Fibroblast of lung (primary cell): ENCODE measurements around the gene CAMTA1.

Experiments
- EZH2 ChIP-seq: IDR thresholded peaks from 2 replicates; pipeline ENCODE4 v1.5.1; 2012; ENCODE audit warnings: low read length, control low read depth, mild to moderate bottlenecking; ENCODE audit errors: missing control alignments
- TF ChIP-seq, protein P1 (sequence below), 2 donors: IDR thresholded peaks in 1 of 2; conservative IDR thresholded peaks in 1 of 2; 1 replicate in 1 of 2; 2 replicates in 1 of 2; pipeline ENCODE4 v1.5.1; 2011 to 2012; ENCODE audit warnings: low read length in 2 of 2, control low read depth in 1 of 2, inconsistent platforms in 1 of 2, low read depth in 1 of 2, mild to moderate bottlenecking in 1 of 2

- no peak for TF ChIP-seq EZH2
- TF ChIP-seq, protein P1, sequence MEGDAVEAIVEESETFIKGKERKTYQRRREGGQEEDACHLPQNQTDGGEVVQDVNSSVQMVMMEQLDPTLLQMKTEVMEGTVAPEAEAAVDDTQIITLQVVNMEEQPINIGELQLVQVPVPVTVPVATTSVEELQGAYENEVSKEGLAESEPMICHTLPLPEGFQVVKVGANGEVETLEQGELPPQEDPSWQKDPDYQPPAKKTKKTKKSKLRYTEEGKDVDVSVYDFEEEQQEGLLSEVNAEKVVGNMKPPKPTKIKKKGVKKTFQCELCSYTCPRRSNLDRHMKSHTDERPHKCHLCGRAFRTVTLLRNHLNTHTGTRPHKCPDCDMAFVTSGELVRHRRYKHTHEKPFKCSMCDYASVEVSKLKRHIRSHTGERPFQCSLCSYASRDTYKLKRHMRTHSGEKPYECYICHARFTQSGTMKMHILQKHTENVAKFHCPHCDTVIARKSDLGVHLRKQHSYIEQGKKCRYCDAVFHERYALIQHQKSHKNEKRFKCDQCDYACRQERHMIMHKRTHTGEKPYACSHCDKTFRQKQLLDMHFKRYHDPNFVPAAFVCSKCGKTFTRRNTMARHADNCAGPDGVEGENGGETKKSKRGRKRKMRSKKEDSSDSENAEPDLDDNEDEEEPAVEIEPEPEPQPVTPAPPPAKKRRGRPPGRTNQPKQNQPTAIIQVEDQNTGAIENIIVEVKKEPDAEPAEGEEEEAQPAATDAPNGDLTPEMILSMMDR (conservative IDR thresholded peaks at IDR 0.05 in 1 of 2, IDR thresholded peaks at IDR 0.05 in 1 of 2; ENCODE audit: low read depth in 1 of 2, low read length in 2 of 2), result no peak
Measured at GRCh38 chr1:7578206-7578605, 793.0 kb downstream of the CAMTA1 start.
